C4-2B (cell line): ENCODE data around the gene SHC2.

Experiments used
- ZFX ChIP-seq: fragments of 450-650 bp; IDR thresholded peaks from 2 replicates; pipeline ENCODE4 v1.6.1; 2017
- TF ChIP-seq, protein P1 (sequence below): fragments of 450-650 bp; conservative IDR thresholded peaks from 2 replicates; pipeline ENCODE4 v1.5.1; 2017; ENCODE audit warnings: mild to moderate bottlenecking

- TF ChIP-seq, protein P1, sequence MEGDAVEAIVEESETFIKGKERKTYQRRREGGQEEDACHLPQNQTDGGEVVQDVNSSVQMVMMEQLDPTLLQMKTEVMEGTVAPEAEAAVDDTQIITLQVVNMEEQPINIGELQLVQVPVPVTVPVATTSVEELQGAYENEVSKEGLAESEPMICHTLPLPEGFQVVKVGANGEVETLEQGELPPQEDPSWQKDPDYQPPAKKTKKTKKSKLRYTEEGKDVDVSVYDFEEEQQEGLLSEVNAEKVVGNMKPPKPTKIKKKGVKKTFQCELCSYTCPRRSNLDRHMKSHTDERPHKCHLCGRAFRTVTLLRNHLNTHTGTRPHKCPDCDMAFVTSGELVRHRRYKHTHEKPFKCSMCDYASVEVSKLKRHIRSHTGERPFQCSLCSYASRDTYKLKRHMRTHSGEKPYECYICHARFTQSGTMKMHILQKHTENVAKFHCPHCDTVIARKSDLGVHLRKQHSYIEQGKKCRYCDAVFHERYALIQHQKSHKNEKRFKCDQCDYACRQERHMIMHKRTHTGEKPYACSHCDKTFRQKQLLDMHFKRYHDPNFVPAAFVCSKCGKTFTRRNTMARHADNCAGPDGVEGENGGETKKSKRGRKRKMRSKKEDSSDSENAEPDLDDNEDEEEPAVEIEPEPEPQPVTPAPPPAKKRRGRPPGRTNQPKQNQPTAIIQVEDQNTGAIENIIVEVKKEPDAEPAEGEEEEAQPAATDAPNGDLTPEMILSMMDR, result no peak
- no peak for TF ChIP-seq ZFX
These were observed 69.0 kb downstream of the SHC2 start for GRCh38 chr19:391726-392374.
